ENCODE results near the gene NOTUM. TPM values are rescaled to one million over a fixed set of nuclear protein-coding genes. Genes with fewer than 3 reads are reported as not detected.

The NOTUM gene
- total and polyA plus RNA-seq, 4 donors, result 0.19 to 5.4 (median 1.6) TPM

GRCh38 chr17:81915331-81915730 is 45.7 kb downstream of the NOTUM start:
- TF ChIP-seq ATF3 (IDR thresholded peaks at IDR 0.05) (no peak), JUND (IDR thresholded peaks at IDR 0.05) (no peak), TAF1 (conservative IDR thresholded peaks at IDR 0.05) (no peak)
- Histone ChIP-seq H3K9ac (ENCODE audit: low read depth in 1 of 2, low read length in 2 of 2) (no peak overlapping the region), H3K36me3 (ENCODE audit: control insufficient read depth in 4 of 4, insufficient read depth in 3 of 4, low read depth in 1 of 4, low read length in 3 of 4) (peaks cover 15 to 33% (median 19%) of the 10 kb centered on the region in 4 donors), H3K9me3 (ENCODE audit: control insufficient read depth in 4 of 4, low read length in 3 of 4) (no peaks in the 10 kb centered on the region), H3K27ac (ENCODE audit: low read depth in 1 of 2, low read length in 2 of 2) (no peak overlapping the region), H3K4me3 (ENCODE audit: low read depth in 1 of 3, low read length in 3 of 3) (no peak overlapping the region), H3K27me3 (ENCODE audit: control insufficient read depth in 4 of 4, insufficient read depth in 4 of 4, low read length in 3 of 4) (no peaks in the 10 kb centered on the region), H3K4me1 (ENCODE audit: control insufficient read depth in 4 of 4, insufficient read depth in 4 of 4, low read length in 3 of 4) (peaks cover 14 to 32% (median 20%) of the 10 kb centered on the region in 4 donors)
- DNase-seq (ENCODE audit: low spot score), result no peak
- WGBS, result 92% methylated on average over 12 of the region's 12 CpGs

- 97% methylated on average over 36 of the region's 36 CpGs for WGBS
- no peaks in the 10 kb centered on the region for H3K27me3 ChIP-seq (ENCODE audit: control insufficient read depth in 4 of 4, insufficient read depth in 4 of 4, low read length in 3 of 4)
- H3K4me1 ChIP-seq (ENCODE audit: control insufficient read depth in 4 of 4, insufficient read depth in 4 of 4, low read length in 3 of 4), result peaks cover 17 to 42% (median 26%) of the 10 kb centered on the region in 4 donors
- DNase-seq (ENCODE audit: low spot score), result no peak
- no peak overlapping the region for H3K27ac ChIP-seq (ENCODE audit: low read depth in 1 of 2, low read length in 2 of 2)
- no peaks in the 10 kb centered on the region for H3K9me3 ChIP-seq (ENCODE audit: control insufficient read depth in 4 of 4, low read length in 3 of 4)
- TF ChIP-seq HNF4G (IDR thresholded peaks at IDR 0.05) (no peak), RXRA (IDR thresholded peaks at IDR 0.05) (no peak), HNF4A (conservative IDR thresholded peaks at IDR 0.05) (no peak), NR2F2 (IDR thresholded peaks at IDR 0.05) (no peak)
- no peak overlapping the region for H3K9ac ChIP-seq (ENCODE audit: low read depth in 1 of 2, low read length in 2 of 2)
- peaks cover 12 to 30% (median 19%) of the 10 kb centered on the region in 4 donors for H3K36me3 ChIP-seq (ENCODE audit: control insufficient read depth in 4 of 4, insufficient read depth in 3 of 4, low read depth in 1 of 4, low read length in 3 of 4)
- H3K4me3 ChIP-seq (ENCODE audit: low read depth in 1 of 3, low read length in 3 of 3), result no peak overlapping the region
Measured at GRCh38 chr17:81914103-81914850, 46.7 kb downstream of the NOTUM start.

- no peak overlapping the region for H3K27ac ChIP-seq (ENCODE audit: low read depth in 1 of 2, low read length in 2 of 2)
- peaks cover 12 to 30% (median 19%) of the 10 kb centered on the region in 4 donors for H3K36me3 ChIP-seq (ENCODE audit: control insufficient read depth in 4 of 4, insufficient read depth in 3 of 4, low read depth in 1 of 4, low read length in 3 of 4)
- TF ChIP-seq FOXA1 (IDR thresholded peaks at IDR 0.05), result no peak
- no peak for TF ChIP-seq HNF4A (conservative IDR thresholded peaks at IDR 0.05)
- TF ChIP-seq JUND (IDR thresholded peaks at IDR 0.05), result no peak
- no peak for TF ChIP-seq YY1 (IDR thresholded peaks at IDR 0.05)
- TF ChIP-seq CTCF (IDR thresholded peaks at IDR 0.05; ENCODE audit: low read depth, low read length, missing input control), result no peak
- no peak for TF ChIP-seq ATF3 (IDR thresholded peaks at IDR 0.05)
- no peaks in the 10 kb centered on the region for H3K27me3 ChIP-seq (ENCODE audit: control insufficient read depth in 4 of 4, insufficient read depth in 4 of 4, low read length in 3 of 4)
- H3K9me3 ChIP-seq (ENCODE audit: control insufficient read depth in 4 of 4, low read length in 3 of 4), result no peaks in the 10 kb centered on the region
- no peak for DNase-seq (ENCODE audit: low spot score)
- H3K4me1 ChIP-seq (ENCODE audit: control insufficient read depth in 4 of 4, insufficient read depth in 4 of 4, low read length in 3 of 4), result peaks cover 17 to 45% (median 28%) of the 10 kb centered on the region in 4 donors
- H3K9ac ChIP-seq (ENCODE audit: low read depth in 1 of 2, low read length in 2 of 2), result no peak overlapping the region
- 97% methylated on average over 31 of the region's 31 CpGs for WGBS
- H3K4me3 ChIP-seq (ENCODE audit: low read depth in 1 of 3, low read length in 3 of 3), result no peak overlapping the region
Measured at GRCh38 chr17:81913394-81914102, 47.4 kb downstream of the NOTUM start.

Data from liver (tissue), 9 donors.